ENCODE measurements around the gene PPP1R16B. TPM values are rescaled to one million over a fixed set of nuclear protein-coding genes. Genes with fewer than 3 reads are reported as not detected.
A peak's percentile ranks its signal among the peaks of the same experiment; 100 is the strongest.

The PPP1R16B gene
- total RNA-seq, 2 experiments from 2014 or later, result 78.8 to 84.0 TPM

- no peak for ATAC-seq
- Mint-ChIP-seq H3K36me3 (ENCODE audit: low read depth) (peaks cover 48% of the 10 kb centered on the region), H3K9me3 (ENCODE audit: low read depth) (no peaks in the 10 kb centered on the region), H3K27ac (no peak overlapping the region), H3K27me3 (no peaks in the 10 kb centered on the region), H3K4me3 (no peak overlapping the region), H3K4me1 (no peaks in the 10 kb centered on the region)
- no peak for DNase-seq
- ChIA-PET POLR2A (no interaction called here), CTCF (interaction anchor here (1.3 kb wide), 1 partner anchor 19 kb away, joined by 3 read pairs; no protein-coding TSS in a partner anchor)
- intact Hi-C loops (cut with DNase I, micrococcal nuclease), result no loop called here
Measured at GRCh38 chr20:38770970-38771369, 34.5 kb upstream of the PPP1R16B start.

GRCh38 chr20:38771621-38772020, 33.9 kb upstream of the PPP1R16B start:
- ChIA-PET POLR2A (no interaction called here), CTCF (interaction anchor here (1.1 to 1.3 kb wide), 2 partner anchors 18 kb away, joined by 3 read pairs; no protein-coding TSS in a partner anchor)
- ATAC-seq (no peak), DNase-seq (no peak)
- Mint-ChIP-seq H3K27me3 (no peaks in the 10 kb centered on the region), H3K36me3 (ENCODE audit: low read depth) (peaks cover 45% of the 10 kb centered on the region), H3K9me3 (ENCODE audit: low read depth) (no peaks in the 10 kb centered on the region), H3K27ac (no peak overlapping the region), H3K4me3 (no peak overlapping the region), H3K4me1 (no peaks in the 10 kb centered on the region)
- intact Hi-C loops (cut with DNase I, micrococcal nuclease), result no loop called here

GRCh38 chr20:38774167-38774566, 31.3 kb upstream of the PPP1R16B start:
- Mint-ChIP-seq H3K36me3 (ENCODE audit: low read depth) (peaks cover 44% of the 10 kb centered on the region), H3K9me3 (ENCODE audit: low read depth) (no peaks in the 10 kb centered on the region), H3K4me3 (no peak overlapping the region), H3K27ac (no peak overlapping the region), H3K27me3 (no peaks in the 10 kb centered on the region), H3K4me1 (no peaks in the 10 kb centered on the region)
- ATAC-seq, result no peak
- POLR2A ChIA-PET, result no interaction called here
- no peak for DNase-seq
- intact Hi-C loops (cut with DNase I, micrococcal nuclease), result no loop called here
- CTCF ChIA-PET, result no interaction called here

GRCh38 chr20:38776363-38776762, 29.1 kb upstream of the PPP1R16B start:
- ATAC-seq, result no peak
- intact Hi-C loops (cut with DNase I, micrococcal nuclease), result no loop called here
- Mint-ChIP-seq H3K27me3 (no peaks in the 10 kb centered on the region), H3K4me3 (no peak overlapping the region), H3K9me3 (ENCODE audit: low read depth) (no peaks in the 10 kb centered on the region), H3K27ac (no peak overlapping the region), H3K4me1 (peaks cover 9% of the 10 kb centered on the region), H3K36me3 (ENCODE audit: low read depth) (peaks cover 38% of the 10 kb centered on the region)
- POLR2A ChIA-PET, result no interaction called here
- CTCF ChIA-PET, result no interaction called here
- no peak for DNase-seq

- Mint-ChIP-seq H3K36me3 (ENCODE audit: low read depth) (peaks cover 10% of the 10 kb centered on the region), H3K9me3 (ENCODE audit: low read depth) (no peaks in the 10 kb centered on the region), H3K27me3 (no peaks in the 10 kb centered on the region), H3K4me1 (peaks cover 9% of the 10 kb centered on the region), H3K4me3 (no peak overlapping the region), H3K27ac (no peak overlapping the region)
- DNase-seq, result no peak
- ChIA-PET CTCF (interaction anchor here (1.6 kb wide), 1 partner anchor 11 kb away, joined by 4 read pairs; no protein-coding TSS in a partner anchor), POLR2A (no interaction called here)
- peak; percentile 23 for ATAC-seq
- intact Hi-C loops (cut with DNase I, micrococcal nuclease), result no loop called here
Measured at GRCh38 chr20:38779247-38780097, 26.0 kb upstream of the PPP1R16B start.

- H3K4me3 Mint-ChIP-seq, result no peak overlapping the region
- ATAC-seq, result no peak
- peaks cover 9% of the 10 kb centered on the region for H3K4me1 Mint-ChIP-seq
- intact Hi-C loops (cut with DNase I, micrococcal nuclease), result no loop called here
- no peaks in the 10 kb centered on the region for H3K9me3 Mint-ChIP-seq (ENCODE audit: low read depth)
- DNase-seq, result no peak
- no peaks in the 10 kb centered on the region for H3K27me3 Mint-ChIP-seq
- POLR2A ChIA-PET, result no interaction called here
- H3K27ac Mint-ChIP-seq, result no peak overlapping the region
- peaks cover 2% of the 10 kb centered on the region for H3K36me3 Mint-ChIP-seq (ENCODE audit: low read depth)
- CTCF ChIA-PET, result no interaction called here
Measured at GRCh38 chr20:38782275-38782674, 23.2 kb upstream of the PPP1R16B start.

- H3K27ac Mint-ChIP-seq, result no peak overlapping the region
- intact Hi-C loops (cut with DNase I, micrococcal nuclease), result no loop called here
- H3K4me3 Mint-ChIP-seq, result no peak overlapping the region
- H3K27me3 Mint-ChIP-seq, result no peaks in the 10 kb centered on the region
- ChIA-PET POLR2A (no interaction called here), CTCF (interaction anchor here (0.8 to 1.0 kb wide), 2 partner anchors 36 to 129 kb away, joined by 3 read pairs; no protein-coding TSS in a partner anchor)
- H3K4me1 Mint-ChIP-seq, result peaks cover 14% of the 10 kb centered on the region
- H3K36me3 Mint-ChIP-seq (ENCODE audit: low read depth), result no peaks in the 10 kb centered on the region
- DNase-seq (no peak), ATAC-seq (no peak)
- no peaks in the 10 kb centered on the region for H3K9me3 Mint-ChIP-seq (ENCODE audit: low read depth)
Measured at GRCh38 chr20:38787870-38788269, 17.6 kb upstream of the PPP1R16B start.

GRCh38 chr20:38789503-38790199, 15.8 kb upstream of the PPP1R16B start:
- no peak overlapping the region for H3K27ac Mint-ChIP-seq
- ATAC-seq, result no peak

GRCh38 chr20:38790200-38791053, 15.1 kb upstream of the PPP1R16B start:
- H3K27me3 Mint-ChIP-seq, result no peaks in the 10 kb centered on the region
- H3K27ac Mint-ChIP-seq, result no peak overlapping the region
- ChIA-PET CTCF (interaction anchor here (0.6 to 2.6 kb wide), 36 partner anchors 9 to 569 kb away, joined by 3 to 12 read pairs (median 4); partner anchors contain the start of genes FAM83D and PPP1R16B), POLR2A (no interaction called here)
- ATAC-seq, result peak; percentile 90
- peaks cover 17% of the 10 kb centered on the region for H3K4me1 Mint-ChIP-seq
- peak; percentile 79 for DNase-seq
- intact Hi-C loops (cut with DNase I, micrococcal nuclease), result loop anchor here (1.0 to 5.0 kb wide), 5 partner anchors 63 to 144 kb away; no protein-coding TSS in a partner anchor
- peak overlapping the region; percentile 13 for H3K4me3 Mint-ChIP-seq
- H3K9me3 Mint-ChIP-seq (ENCODE audit: low read depth), result no peaks in the 10 kb centered on the region
- no peaks in the 10 kb centered on the region for H3K36me3 Mint-ChIP-seq (ENCODE audit: low read depth)

More at GRCh38 chr20:38789503-38790199, 15.8 kb upstream of the PPP1R16B start:
- no peaks in the 10 kb centered on the region for H3K27me3 Mint-ChIP-seq
- H3K4me3 Mint-ChIP-seq, result no peak overlapping the region
- CTCF ChIA-PET, result interaction anchor here (0.6 to 2.6 kb wide), 29 partner anchors 8 to 568 kb away, joined by 3 to 12 read pairs (median 4); partner anchors contain the start of gene PPP1R16B
- peaks cover 17% of the 10 kb centered on the region for H3K4me1 Mint-ChIP-seq
- no peak for DNase-seq
- no peaks in the 10 kb centered on the region for H3K36me3 Mint-ChIP-seq (ENCODE audit: low read depth)
- POLR2A ChIA-PET, result no interaction called here
- H3K9me3 Mint-ChIP-seq (ENCODE audit: low read depth), result no peaks in the 10 kb centered on the region
- intact Hi-C loops (cut with DNase I, micrococcal nuclease), result loop anchor here (1.0 to 5.0 kb wide), 5 partner anchors 62 to 143 kb away; no protein-coding TSS in a partner anchor

GRCh38 chr20:38791291-38791690, 14.2 kb upstream of the PPP1R16B start:
- POLR2A ChIA-PET, result no interaction called here
- Mint-ChIP-seq H3K27ac (no peak overlapping the region), H3K9me3 (ENCODE audit: low read depth) (no peaks in the 10 kb centered on the region), H3K4me3 (no peak overlapping the region), H3K4me1 (peaks cover 17% of the 10 kb centered on the region), H3K36me3 (ENCODE audit: low read depth) (no peaks in the 10 kb centered on the region), H3K27me3 (no peaks in the 10 kb centered on the region)
- CTCF ChIA-PET, result interaction anchor here (0.7 to 2.6 kb wide), 20 partner anchors 8 to 136 kb away, joined by 3 to 12 read pairs (median 4); partner anchors contain the start of gene FAM83D
- intact Hi-C loops (cut with DNase I, micrococcal nuclease), result loop anchor here in 1 of 2 experiments (5.0 kb wide), 2 partner anchors 64 to 101 kb away; no protein-coding TSS in a partner anchor
- ATAC-seq (peak; percentile 47), DNase-seq (no peak)

GRCh38 chr20:38791940-38792339, 13.6 kb upstream of the PPP1R16B start:
- Mint-ChIP-seq H3K9me3 (ENCODE audit: low read depth) (no peaks in the 10 kb centered on the region), H3K27ac (no peak overlapping the region), H3K4me1 (peaks cover 17% of the 10 kb centered on the region), H3K4me3 (no peak overlapping the region), H3K36me3 (ENCODE audit: low read depth) (no peaks in the 10 kb centered on the region), H3K27me3 (no peaks in the 10 kb centered on the region)
- POLR2A ChIA-PET, result interaction anchor here (0.6 kb wide), 1 partner anchor 13 kb away, joined by 3 read pairs; the partner anchor contains the start of gene PPP1R16B
- intact Hi-C loops (cut with DNase I, micrococcal nuclease), result loop anchor here in 1 of 2 experiments (5.0 kb wide), 2 partner anchors 65 to 100 kb away; no protein-coding TSS in a partner anchor
- DNase-seq (no peak), ATAC-seq (no peak)
- CTCF ChIA-PET, result interaction anchor here (0.5 to 2.6 kb wide), 5 partner anchors 61 to 300 kb away, joined by 3 to 12 read pairs (median 4); no protein-coding TSS in a partner anchor
